Midbrain (tissue), 1 donor: Measurements from ENCODE around the gene SLC39A7.

Experiments used
- DNase-seq: peaks from one replicate; lab custom pipeline; 2025; lab: John Stamatoyannopoulos, UW

SLC39A7 gene

GRCh38 chr6:33190504-33191107 lies 10.1 kb upstream of the SLC39A7 start:
- no peak for DNase-seq

- DNase-seq, result no peak
These were observed 9.1 kb upstream of the SLC39A7 start for GRCh38 chr6:33191383-33192104.

- no peak for DNase-seq
These were observed 8.5 kb upstream of the SLC39A7 start, which contains the start of gene COL11A2 for GRCh38 chr6:33192105-33192646. Gene COL11A2, minus strand, starts transcription at chr6:33192467. Its CDS starts 227 bp downstream, at chr6:33192240.

GRCh38 chr6:33192671-33193602 lies 7.7 kb upstream of the SLC39A7 start:
- peak; percentile 72 for DNase-seq

- DNase-seq, result no peak
These were observed 7.0 kb upstream of the SLC39A7 start for GRCh38 chr6:33193619-33194018.

- no peak for DNase-seq
These were observed 6.2 kb upstream of the SLC39A7 start for GRCh38 chr6:33194431-33194979.

GRCh38 chr6:33195304-33196165 lies 5.1 kb upstream of the SLC39A7 start:
- no peak for DNase-seq

- DNase-seq, result peak; percentile 57
These were observed 3.1 kb upstream of the SLC39A7 start for GRCh38 chr6:33197431-33198048.

- DNase-seq, result no peak
These were observed 2.4 kb upstream of the SLC39A7 start for GRCh38 chr6:33198159-33198852.

GRCh38 chr6:33198853-33199436 lies 1.7 kb upstream of the SLC39A7 start:
- DNase-seq, result no peak

GRCh38 chr6:33199687-33200218 lies 914 bp upstream of the SLC39A7 start:
- peak; percentile 75 for DNase-seq

- DNase-seq, result no peak
These were observed 479 bp downstream of the SLC39A7 start for GRCh38 chr6:33201147-33201545.

GRCh38 chr6:33201935-33202334 lies 1.3 kb downstream of the SLC39A7 start:
- no peak for DNase-seq

- DNase-seq, result no peak
These were observed 2.1 kb downstream of the SLC39A7 start for GRCh38 chr6:33202799-33203198.

- DNase-seq, result no peak
These were observed 2.9 kb downstream of the SLC39A7 start for GRCh38 chr6:33203443-33204164.

- DNase-seq, result no peak
These were observed 3.4 kb downstream of the SLC39A7 start for GRCh38 chr6:33204165-33204414.

- peak; percentile 93 for DNase-seq
These were observed 3.9 kb downstream of the SLC39A7 start, which contains the start of gene HSD17B8 for GRCh38 chr6:33204415-33205190. Gene HSD17B8, plus strand, starts transcription at chr6:33204655. Its CDS starts 14 bp downstream, at chr6:33204669.
